Stimulated activated CD8-positive, alpha-beta memory T cell treated with anti-CD3 and anti-CD28 coated beads, Interleukin-4, amount 100 ng/mL, for 24 hours (primary cell): ENCODE data around the gene TPRN.

Experiments used
- DNase-seq: peaks from one replicate; pipeline ENCODE4 v3.0.0-alpha.2; 2020; ENCODE audit warnings: low read depth

The TPRN gene

DNA sequence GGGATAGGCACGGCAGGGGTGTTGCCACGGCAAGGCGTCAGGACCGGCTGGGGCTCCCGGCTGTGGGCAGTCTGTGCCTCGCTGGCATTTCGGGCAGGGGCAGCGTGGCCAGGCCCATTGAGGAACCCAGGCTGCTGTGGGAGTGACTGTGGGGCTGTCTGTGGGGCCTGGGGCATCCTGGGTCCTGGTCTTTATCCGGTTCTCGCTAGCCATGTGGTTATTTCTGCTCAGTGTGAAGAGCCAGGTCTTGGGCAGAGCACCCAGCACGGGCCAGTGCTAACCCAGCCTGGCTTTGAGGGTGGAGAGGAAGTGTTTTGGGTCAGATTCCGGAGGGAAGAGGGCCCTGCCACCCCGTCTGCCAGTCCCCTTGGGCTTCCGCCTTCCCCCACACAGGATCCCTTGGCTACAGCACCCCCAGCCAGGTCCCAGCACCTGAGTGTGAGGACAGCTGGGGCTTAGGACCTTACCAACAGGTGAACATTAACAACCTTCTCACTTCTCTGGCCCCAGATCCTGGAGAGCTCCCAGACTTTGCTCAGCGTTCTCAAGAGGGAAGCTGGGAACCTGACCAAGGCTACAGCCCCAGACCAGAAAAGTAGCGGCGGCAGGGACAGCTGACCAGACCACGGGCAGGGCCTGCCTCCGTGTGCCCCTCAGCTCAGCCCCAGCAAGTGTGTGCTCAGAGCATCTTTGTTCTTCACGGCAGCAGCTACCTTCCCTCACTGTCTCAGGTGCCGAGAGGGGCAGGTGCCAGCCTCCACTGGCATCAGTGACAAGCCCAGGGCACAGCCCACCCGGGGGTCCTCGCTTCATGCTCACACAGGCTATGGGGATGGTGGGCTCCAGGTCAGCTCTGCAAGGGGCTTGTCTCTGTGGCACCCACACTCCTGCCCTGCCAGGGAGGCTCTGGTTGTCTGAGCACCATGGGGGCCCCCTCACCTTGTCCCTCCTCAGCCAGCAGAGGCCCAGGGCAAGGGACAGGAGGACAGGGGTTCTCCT is 10.9 kb downstream of the TPRN start:
- no peak for DNase-seq

DNA sequence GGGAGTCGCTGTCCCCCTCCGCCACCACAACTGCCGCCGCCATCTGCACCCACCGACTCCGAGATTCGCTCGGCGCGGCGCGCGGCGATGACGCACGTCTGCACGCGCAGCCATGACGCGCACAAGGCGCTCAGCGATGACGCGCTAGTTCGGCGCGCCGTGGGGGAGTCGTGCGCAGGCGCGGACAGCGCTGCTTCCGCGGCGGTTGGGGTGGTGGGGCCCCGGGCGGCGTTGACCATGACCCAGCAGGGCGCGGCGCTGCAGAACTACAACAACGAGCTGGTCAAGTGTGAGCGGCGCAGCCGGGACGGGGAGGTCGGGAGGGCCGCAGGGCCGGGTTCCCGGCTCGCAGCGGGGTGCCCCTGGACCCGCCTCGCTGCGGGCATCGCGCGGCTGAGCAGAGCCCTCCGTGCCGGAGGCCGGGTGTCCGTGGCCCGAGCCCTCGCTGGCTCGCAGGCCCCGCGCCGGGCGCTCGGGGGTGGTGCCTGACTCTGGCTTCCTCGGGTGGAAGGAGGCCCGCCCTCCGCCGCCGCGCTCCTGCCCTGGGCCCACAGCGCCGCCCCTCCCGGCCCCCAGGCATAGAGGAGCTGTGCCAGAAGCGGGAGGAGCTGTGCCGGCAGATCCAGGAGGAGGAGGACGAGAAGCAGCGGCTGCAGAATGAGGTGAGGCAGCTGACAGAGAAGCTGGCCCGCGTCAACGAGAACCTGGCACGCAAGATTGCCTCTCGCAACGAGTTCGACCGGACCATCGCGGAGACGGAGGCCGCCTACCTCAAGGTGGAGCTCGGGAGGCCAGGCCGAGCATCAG is 11.8 kb downstream of the TPRN start, which contains the start of the genes ANAPC2 and SSNA1:
TSS of gene ANAPC2 (minus strand) at position 71 of the 807 bp plus-strand sequence. CDS start at position 43, 28 bp downstream.
TSS of gene SSNA1 (plus strand) at position 187 of the 807 bp plus-strand sequence. CDS start at position 238, 51 bp downstream.
- DNase-seq, result peak; percentile 90

- DNase-seq, result no peak
Measured at GRCh38 chr9:137188086-137188489, 12.5 kb downstream of the TPRN start.

DNA sequence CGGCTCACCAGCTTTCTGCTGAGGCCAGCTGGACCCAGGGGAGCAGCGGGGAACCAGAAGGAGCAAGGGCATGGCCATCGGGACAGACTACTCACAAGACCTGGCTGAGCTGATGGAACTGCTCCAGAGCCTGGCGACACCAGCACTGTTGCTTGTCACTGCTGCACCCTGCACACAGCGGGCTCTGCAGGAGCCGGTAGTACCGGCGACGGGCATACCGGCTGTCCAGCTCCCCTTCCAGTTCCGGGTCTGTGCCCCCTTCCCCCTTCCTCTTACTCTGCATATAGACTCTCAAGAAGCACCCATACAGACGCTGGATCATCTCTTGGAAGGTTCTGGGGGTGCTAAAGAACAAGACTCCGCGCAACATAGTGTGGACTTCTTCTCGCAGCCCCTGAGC is 13.2 kb downstream of the TPRN start:
- no peak for DNase-seq

- DNase-seq, result no peak
Measured at GRCh38 chr9:137186385-137186784, 14.2 kb downstream of the TPRN start.

DNA sequence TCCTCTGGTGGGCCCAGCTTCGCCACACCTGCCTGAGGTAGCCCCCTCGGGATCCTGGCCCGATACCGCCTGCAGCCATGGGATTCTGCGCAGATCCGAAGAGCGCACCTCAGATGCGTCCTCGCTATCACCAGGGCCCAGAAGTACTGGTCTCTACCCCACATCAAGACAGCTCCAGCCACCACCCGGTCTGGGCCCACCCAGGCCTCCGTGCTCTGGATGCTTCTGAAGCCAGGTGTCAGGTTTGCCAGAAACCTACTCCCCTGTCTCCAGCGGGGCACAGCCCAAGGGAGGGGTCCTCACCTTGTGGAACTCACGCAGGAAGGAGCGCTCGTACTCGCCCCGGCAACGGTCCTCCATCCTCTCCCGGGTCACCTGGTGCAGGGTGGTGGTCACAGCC is 14.6 kb downstream of the TPRN start:
- DNase-seq, result no peak

- no peak for DNase-seq
Measured at GRCh38 chr9:137184881-137185660, 15.5 kb downstream of the TPRN start.

DNA sequence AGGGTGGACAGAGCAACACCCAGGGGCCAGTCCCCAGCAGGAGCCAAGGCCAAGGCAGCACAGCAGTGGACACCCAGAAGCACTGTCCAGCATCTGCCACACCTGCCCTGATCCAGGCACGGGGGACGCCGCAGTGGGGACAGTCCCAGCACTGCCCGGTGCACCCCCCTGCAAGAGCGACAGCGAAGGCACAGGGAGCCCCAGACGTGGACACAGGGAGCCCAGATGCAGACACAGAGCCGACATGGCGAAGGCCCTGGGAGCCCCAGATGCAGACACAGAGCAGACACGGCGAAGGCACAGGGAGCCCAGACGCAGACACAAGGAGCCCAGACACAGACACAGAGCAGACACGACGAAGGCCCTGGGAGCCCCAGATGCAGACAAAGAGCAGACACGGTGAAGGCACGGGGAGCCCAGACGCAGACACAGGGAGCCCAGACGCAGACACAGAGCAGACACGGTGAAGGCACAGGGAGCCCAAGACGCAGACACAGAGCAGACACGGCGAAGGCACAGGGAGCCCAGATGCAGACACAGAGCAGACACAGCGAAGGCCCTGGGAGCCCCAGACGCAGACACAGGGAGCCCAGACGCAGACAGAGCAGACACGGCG is 16.5 kb downstream of the TPRN start:
- no peak for DNase-seq

- no peak for DNase-seq
Measured at GRCh38 chr9:137182836-137183235, 17.7 kb downstream of the TPRN start.

- no peak for DNase-seq
Measured at GRCh38 chr9:137181680-137182079, 18.9 kb downstream of the TPRN start.

DNA sequence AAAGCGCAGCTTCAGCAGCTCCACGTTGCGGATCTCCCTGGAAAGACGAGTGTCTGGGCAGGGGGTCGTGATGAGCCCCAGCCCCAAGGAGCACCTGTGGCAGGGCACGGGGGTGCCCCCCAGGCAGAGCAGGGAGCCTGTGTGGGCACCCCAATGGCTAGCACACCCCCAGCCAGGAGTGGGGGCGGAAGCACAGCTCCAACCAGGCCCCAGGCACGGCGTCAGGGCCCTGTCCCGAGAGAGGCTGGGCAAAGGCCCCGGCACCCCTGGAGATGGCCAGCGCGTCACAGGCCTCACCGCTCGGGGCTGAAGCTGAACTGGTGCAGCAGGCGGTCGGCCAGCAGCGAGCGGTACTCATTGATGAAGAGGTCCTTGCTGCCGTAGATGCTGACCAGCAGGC is 20.1 kb downstream of the TPRN start:
- no peak for DNase-seq

DNA sequence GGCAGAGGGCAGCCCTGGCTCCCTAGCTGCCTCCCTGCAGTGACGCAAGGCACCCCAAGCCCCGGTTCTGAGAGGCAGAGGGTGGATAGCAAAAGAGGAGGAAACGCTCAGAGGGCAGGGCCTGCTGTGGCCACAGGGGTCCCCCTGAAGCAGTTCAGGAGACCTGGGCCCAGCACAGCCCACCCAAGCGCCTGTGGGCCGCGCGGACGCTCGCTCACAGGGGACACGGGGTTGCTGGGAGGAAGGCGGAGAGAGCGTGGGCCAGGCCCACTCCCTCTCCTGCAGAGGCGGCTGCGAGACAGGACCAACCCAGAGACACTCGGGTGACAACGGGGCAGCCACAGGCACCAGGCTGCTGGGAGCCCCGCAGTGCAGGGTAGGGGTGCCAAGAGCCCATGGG is 20.8 kb downstream of the TPRN start:
- no peak for DNase-seq

DNA sequence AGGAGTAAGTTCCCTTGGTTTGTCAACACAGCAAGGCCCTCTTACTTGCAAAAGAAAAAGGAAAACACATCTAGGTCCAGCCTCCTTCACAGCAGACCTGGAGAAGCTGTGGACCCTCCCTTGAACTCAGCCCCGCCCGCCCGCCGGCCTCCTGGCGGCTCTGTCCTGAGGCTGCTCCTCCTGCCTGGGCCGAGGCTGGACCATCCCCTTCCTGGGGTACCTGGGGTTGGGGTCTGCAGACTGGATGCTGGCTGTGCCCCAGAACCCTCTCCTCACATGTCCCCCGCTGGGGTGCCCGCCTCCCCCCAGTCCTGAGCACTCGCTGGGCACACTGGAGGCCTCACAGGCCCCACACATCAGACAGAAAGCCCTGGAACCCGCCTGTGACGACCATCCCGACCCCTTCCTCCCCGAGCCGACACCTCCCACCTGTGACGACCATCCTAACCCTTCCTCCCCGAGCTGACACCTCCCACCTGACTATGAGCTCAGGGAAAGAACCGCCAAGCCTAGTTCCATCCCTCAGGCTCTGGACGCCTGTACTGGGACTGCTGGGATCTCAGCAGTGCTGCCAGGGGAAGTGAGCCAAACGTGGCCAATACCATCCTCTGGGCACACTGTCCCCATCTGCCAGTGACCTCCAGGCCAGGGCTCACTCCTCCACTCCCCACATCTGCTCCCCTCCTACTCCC is 21.5 kb downstream of the TPRN start:
- DNase-seq, result no peak

- no peak for DNase-seq
Measured at GRCh38 chr9:137178201-137178938, 22.2 kb downstream of the TPRN start.

GRCh38 chr9:137176302-137177182 is 24.0 kb downstream of the TPRN start:
- DNase-seq, result no peak

DNA sequence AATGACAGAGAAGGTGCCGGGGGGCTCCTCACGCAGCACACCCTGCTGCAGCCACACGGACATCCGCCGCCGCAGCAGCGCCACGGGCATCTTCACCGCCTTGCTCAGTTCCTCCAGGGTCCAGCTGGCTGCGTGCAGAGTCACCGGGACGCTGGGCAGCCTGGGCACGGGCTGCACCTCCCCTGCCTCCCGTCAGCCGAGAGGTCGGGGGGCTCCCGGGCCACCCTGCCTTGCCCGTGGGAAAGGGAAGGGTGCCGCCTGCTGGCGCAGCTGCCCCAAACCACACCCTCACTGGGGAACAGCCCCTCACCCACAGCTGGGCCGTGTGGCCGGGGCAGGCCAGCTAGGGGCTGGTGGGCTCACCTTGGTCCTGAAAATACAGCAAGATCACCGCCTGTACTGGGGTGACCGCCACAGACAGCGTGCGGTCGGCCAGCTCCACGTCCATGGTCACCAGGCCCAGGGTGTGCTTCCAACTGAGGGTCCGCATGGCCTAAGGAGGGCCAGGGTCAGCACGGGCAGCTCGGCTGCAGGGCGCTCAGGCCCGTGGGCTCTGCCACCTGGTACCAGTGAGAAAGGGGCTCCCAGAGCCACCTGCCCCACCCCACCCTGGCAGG is 25.1 kb downstream of the TPRN start:
- no peak for DNase-seq

DNA sequence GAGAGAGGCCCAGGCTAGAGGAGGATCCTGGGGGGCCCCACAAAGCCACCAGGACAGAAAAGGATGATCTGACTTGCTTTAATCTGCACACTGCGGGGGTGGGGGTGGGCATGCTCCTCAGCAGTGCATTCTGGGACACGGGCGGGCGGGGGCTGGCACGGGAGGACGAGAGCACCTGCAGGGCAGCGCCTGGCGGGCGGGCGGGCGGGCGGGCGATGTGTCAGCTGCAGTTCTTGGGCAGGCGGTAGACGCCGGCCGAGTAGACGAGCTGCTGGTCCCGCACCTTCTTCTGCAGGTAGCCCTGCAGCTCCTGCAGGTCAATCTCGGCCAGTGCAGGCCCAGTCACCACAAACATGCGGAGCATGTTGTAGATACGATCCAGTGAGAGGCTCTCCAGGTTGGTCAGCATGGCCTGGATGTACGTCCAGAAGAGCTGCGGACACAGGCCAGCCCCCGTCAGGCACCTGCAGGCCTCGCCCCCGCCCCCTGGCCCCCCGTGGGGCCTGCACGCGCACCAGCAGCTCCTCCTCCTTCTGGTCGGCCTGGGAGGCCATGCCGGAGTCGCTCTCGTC is 25.7 kb downstream of the TPRN start:
- no peak for DNase-seq
